ENCODE data around the gene CELF2. TPM values are rescaled to one million over a fixed set of nuclear protein-coding genes. Genes with fewer than 3 reads are reported as not detected.

The CELF2 gene
- total RNA-seq, 1 donor from 2014 or later: 54.3 TPM

DNA sequence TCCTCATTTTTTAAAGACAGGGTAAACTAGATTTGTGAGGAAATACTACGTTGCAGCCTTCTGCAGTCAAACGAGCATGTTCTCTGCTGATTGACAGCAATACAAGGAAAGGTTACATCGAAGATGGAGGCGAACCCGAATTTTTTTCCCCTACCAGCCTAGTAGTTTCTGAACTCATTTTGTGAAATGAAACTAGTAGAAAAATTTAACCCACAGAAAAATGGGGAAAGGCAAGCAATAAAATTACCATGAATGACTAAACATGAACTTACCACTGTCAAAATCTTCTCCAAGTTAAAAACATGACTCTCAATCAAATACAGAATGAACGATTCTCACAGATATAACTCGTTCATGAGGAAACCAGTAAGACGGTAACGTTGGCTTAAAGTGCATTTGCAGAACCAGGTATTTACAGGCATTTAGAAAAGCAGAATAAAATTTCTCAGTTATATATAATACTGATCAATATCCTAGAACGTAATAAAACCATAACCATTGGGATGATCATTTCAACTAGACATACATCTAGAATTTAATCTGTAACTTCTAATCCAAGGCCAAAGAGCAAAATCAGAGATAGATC lies 73.9 kb downstream of the CELF2 start:
- TF ChIP-seq POLR2AphosphoS5 (IDR thresholded peaks at IDR 0.05; ENCODE audit: insufficient read depth in 1 of 2, low read depth in 1 of 2) (no peak), POLR2A (IDR thresholded peaks at IDR 0.05) (no peak)
- TF ChIP-seq, protein P1, sequence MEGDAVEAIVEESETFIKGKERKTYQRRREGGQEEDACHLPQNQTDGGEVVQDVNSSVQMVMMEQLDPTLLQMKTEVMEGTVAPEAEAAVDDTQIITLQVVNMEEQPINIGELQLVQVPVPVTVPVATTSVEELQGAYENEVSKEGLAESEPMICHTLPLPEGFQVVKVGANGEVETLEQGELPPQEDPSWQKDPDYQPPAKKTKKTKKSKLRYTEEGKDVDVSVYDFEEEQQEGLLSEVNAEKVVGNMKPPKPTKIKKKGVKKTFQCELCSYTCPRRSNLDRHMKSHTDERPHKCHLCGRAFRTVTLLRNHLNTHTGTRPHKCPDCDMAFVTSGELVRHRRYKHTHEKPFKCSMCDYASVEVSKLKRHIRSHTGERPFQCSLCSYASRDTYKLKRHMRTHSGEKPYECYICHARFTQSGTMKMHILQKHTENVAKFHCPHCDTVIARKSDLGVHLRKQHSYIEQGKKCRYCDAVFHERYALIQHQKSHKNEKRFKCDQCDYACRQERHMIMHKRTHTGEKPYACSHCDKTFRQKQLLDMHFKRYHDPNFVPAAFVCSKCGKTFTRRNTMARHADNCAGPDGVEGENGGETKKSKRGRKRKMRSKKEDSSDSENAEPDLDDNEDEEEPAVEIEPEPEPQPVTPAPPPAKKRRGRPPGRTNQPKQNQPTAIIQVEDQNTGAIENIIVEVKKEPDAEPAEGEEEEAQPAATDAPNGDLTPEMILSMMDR (IDR thresholded peaks at IDR 0.05): no peak
- no peaks in the 10 kb centered on the region for H3K4me1 ChIP-seq
- no peaks in the 10 kb centered on the region for H3K27me3 ChIP-seq
- no peak overlapping the region for H3K4me3 ChIP-seq
- no peaks in the 10 kb centered on the region for H3K36me3 ChIP-seq
- no peak overlapping the region for H3K27ac ChIP-seq
- no peak for DNase-seq (ENCODE audit: extremely low spot score in 2 of 2)
- H3K9me3 ChIP-seq: no peaks in the 10 kb centered on the region
- intact Hi-C loops (cut with DNase I): no loop called here

DNA sequence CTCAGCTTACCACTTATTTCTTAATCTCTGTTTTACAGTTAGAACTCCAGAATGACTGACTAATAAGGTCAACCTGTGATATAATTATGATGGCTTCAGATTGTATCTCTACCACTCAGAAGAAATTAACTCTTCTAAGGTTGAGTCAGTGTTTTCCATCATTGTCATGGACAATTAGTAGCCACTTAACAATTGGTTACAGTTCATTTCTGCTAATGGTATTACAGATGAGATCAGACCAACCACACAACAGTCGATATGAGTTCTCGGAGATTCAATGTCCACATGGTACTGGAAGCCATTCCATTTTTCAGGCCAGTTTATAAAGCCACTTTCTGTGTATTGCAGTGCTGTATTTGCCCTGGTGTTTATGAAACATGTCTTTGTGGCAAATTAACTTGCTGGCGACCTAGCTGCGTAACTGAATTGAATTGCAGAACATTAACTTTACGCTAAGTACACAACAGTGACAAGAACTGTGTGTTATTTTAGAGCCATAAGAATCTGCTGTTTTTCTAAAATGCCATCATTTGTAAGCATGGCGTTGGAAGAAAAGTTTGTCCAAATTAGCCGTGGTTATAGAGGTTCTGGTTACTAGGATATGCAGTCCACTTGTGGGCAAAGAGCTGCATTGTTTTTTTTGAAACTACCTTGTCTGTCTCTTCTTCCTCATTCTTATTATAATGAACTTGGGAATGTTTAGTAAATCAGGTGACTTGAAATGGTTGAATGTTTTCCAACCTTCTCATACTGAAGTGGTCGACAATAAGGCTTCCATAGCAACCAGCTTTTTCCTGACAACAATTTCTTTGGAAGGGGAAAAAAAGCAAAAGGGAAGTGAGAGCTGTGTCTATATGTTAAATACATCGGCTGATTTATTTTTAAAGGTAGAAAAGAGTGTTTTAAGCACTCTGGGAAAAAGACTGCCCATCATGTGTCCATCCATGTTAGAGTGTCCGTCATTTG lies 76.4 kb downstream of the CELF2 start:
- intact Hi-C loops (cut with DNase I): no loop called here
- no peaks in the 10 kb centered on the region for H3K4me1 ChIP-seq
- TF ChIP-seq, protein P1 (IDR thresholded peaks at IDR 0.05): no peak
- TF ChIP-seq POLR2A (IDR thresholded peaks at IDR 0.05) (no peak), POLR2AphosphoS5 (IDR thresholded peaks at IDR 0.05; ENCODE audit: insufficient read depth in 1 of 2, low read depth in 1 of 2) (no peak)
- no peaks in the 10 kb centered on the region for H3K27me3 ChIP-seq
- no peak overlapping the region for H3K4me3 ChIP-seq
- H3K36me3 ChIP-seq: no peaks in the 10 kb centered on the region
- no peak overlapping the region for H3K27ac ChIP-seq
- no peak for DNase-seq (ENCODE audit: extremely low spot score in 2 of 2)
- no peaks in the 10 kb centered on the region for H3K9me3 ChIP-seq

DNA sequence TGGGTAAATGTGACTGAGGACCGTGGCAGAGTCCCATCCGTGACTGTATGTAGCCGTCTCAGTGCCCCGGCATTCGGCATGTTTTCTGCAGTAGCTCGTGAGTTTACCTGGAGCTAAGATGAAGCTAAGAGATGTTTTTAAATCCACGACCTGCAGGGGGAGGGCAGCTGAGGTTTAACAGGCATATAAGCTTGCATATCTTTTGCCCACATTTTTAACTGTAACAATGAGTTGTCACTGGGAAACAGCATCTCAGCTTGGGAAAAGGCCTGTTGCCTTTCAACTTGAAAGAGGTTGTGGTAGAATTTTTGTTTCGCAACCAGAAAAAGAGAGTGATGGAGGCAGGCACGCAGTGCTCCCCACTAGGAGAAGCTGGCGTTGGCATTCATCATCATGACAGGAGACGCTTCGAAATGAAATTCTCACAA lies 77.7 kb downstream of the CELF2 start:
- Histone ChIP-seq H3K27ac (no peak overlapping the region), H3K4me1 (no peaks in the 10 kb centered on the region), H3K9me3 (no peaks in the 10 kb centered on the region), H3K27me3 (no peaks in the 10 kb centered on the region), H3K4me3 (no peak overlapping the region), H3K36me3 (no peaks in the 10 kb centered on the region)
- DNase-seq (ENCODE audit: extremely low spot score in 2 of 2): no peak
- intact Hi-C loops (cut with DNase I): no loop called here
- no peak for TF ChIP-seq POLR2A (IDR thresholded peaks at IDR 0.05)
- no peak for TF ChIP-seq POLR2AphosphoS5 (IDR thresholded peaks at IDR 0.05; ENCODE audit: insufficient read depth in 1 of 2, low read depth in 1 of 2)
- TF ChIP-seq, protein P1 (IDR thresholded peaks at IDR 0.05): no peak

DNA sequence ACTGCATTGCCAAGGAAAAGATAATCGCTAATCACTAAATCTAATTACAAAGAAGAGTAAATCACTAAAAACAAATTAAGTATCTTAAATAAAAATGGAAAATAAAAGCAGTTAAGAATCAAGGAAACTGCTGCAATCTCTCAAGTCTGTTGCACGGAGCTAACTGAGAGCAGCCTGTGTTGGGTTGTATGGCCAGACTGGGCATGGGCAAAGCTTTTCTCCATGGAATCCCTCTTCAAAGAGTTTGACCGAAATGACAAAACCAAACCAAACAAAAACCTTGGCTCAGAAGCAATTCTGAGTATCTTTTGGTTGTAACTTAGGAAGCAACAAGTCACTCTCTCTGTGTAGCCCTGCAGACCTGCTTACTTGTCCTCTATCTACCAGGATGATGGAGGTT lies 78.8 kb downstream of the CELF2 start:
- no peak overlapping the region for H3K27ac ChIP-seq
- H3K36me3 ChIP-seq: no peaks in the 10 kb centered on the region
- no peaks in the 10 kb centered on the region for H3K4me1 ChIP-seq
- H3K27me3 ChIP-seq: no peaks in the 10 kb centered on the region
- DNase-seq (ENCODE audit: extremely low spot score in 2 of 2): no peak
- H3K4me3 ChIP-seq: no peak overlapping the region
- intact Hi-C loops (cut with DNase I): no loop called here
- TF ChIP-seq, protein P1 (IDR thresholded peaks at IDR 0.05): no peak
- TF ChIP-seq POLR2A (IDR thresholded peaks at IDR 0.05): no peak
- no peak for TF ChIP-seq POLR2AphosphoS5 (IDR thresholded peaks at IDR 0.05; ENCODE audit: insufficient read depth in 1 of 2, low read depth in 1 of 2)
- no peaks in the 10 kb centered on the region for H3K9me3 ChIP-seq

DNA sequence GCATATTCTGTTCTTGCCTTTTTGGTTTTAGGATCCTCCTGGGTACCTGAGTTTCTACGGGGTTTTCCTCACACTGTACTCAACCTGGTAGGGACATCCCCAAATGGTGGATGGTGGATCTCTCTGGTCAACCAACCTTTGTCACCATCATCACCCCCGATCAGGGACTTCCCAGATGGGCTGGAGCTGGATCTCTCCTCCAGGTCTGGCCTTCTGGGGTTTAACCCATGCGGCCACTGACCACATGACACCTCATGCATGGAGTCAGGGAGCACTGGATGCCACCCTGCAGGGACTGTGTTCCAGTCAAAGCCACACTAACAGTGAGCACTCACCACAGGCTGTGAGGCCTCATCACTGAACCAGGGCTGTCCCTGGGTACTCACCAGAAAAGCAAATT lies 80.0 kb downstream of the CELF2 start:
- DNase-seq (ENCODE audit: extremely low spot score in 2 of 2): no peak
- TF ChIP-seq, protein P1 (IDR thresholded peaks at IDR 0.05): no peak
- TF ChIP-seq POLR2A (IDR thresholded peaks at IDR 0.05) (no peak), POLR2AphosphoS5 (IDR thresholded peaks at IDR 0.05; ENCODE audit: insufficient read depth in 1 of 2, low read depth in 1 of 2) (no peak)
- Histone ChIP-seq H3K4me3 (no peak overlapping the region), H3K4me1 (no peaks in the 10 kb centered on the region), H3K27me3 (no peaks in the 10 kb centered on the region), H3K27ac (no peak overlapping the region), H3K36me3 (no peaks in the 10 kb centered on the region), H3K9me3 (no peaks in the 10 kb centered on the region)
- intact Hi-C loops (cut with DNase I): no loop called here

Measured in vagina (tissue), 2 donors.